DMS 273 treated with DMSO at 0.1 percent for 48 hours (cell line): ENCODE data around the gene CCT6B.
A peak's percentile ranks its signal among the peaks of the same experiment; 100 is the strongest.
"Not testable (repeated sequence)": the region's sequence is repeated elsewhere in the genome, so short reads cannot be mapped to it uniquely, and the experiment has no call there.

Experiments
- DNase-seq: peaks from one replicate; lab custom pipeline; 2025; lab: John Stamatoyannopoulos, UW

CCT6B gene

DNA sequence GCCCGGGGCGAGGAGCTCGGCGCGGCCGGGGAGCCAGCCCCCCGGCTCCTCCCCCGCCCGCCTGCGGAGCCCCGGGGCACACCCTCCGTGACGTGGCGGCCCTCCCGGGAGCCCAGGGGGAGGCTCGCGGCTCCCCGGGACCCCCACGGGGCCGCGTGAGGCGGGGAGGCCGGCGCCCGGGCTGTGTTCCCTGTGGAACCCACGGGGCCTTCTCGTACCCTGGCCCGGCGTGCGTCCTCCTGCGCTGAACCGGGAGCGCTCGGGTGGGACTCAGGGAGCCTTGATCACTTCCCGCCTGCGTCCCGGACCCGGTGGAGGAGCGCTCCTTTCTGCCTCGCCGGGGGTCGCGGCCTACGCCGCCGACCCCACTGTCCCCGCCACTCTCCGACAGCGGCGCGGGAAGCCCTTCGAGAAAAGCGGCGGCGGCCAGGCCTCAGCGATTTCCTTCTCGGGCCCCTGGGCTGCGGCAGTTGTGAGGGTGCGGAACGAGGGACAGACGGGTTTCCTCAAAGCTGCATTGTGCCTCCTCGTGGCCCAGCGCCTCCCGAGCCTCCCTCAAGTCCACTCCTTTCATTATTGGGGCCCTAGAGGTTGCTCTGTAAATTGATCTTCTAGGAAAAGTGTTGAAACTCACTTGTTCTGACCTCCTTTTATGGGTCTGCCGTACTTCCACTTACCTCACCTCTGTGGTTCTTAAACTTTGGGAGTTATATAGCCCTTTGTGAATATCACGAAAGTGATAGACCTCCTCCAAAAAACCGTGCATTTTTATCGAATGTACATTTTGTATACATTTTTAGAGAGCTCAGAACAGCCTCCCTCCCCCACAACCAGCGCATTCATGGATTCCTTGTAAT lies 19.6 kb upstream of the CCT6B start:
- peak; percentile 78 for DNase-seq

- DNase-seq: peak; percentile 82
These were observed 19.1 kb upstream of the CCT6B start, which contains the start of gene LIG3 for GRCh38 chr17:34980353-34980680. LIG3 (plus strand) TSS chr17:34980512; CDS start chr17:34983006, 2,494 bp downstream.

DNA sequence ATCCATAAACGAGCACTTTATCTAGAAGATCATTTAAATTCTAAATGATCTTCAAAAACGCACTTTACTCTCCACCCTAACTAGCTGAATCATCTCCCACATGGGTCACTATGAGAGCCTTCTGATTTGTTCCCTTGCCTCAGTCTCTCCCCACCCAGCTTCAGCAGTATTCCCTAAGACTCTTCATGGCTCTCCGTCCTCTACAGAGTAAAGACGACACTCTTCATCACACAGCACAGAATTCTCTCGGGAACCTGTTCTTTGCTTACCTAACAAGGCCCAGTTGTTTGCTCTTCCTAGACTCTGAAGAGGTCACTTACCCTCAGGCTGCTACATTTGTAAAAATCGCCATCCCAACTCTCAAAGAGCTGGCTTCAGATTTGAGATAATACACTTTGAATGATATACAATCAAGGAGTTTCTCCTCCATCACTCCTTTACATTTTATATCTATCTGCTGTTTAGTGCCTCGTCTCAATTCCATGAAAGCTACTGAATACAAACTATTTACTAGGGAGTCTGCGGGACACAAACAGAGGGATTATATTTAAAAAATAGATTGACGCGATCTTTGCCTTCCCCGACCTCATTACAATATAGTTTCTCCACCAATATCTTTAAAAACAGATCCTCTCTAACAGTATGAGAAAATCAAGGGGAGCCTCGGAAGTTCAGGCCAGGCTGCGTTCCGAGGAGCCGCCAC lies 18.5 kb upstream of the CCT6B start:
- DNase-seq: no peak

GRCh38 chr17:34979153-34979552 lies 17.9 kb upstream of the CCT6B start:
- DNase-seq: no peak

GRCh38 chr17:34974794-34975785 lies 13.8 kb upstream of the CCT6B start:
- DNase-seq: no peak

- no peak for DNase-seq
These were observed 12.9 kb upstream of the CCT6B start for GRCh38 chr17:34974179-34974578.

DNA sequence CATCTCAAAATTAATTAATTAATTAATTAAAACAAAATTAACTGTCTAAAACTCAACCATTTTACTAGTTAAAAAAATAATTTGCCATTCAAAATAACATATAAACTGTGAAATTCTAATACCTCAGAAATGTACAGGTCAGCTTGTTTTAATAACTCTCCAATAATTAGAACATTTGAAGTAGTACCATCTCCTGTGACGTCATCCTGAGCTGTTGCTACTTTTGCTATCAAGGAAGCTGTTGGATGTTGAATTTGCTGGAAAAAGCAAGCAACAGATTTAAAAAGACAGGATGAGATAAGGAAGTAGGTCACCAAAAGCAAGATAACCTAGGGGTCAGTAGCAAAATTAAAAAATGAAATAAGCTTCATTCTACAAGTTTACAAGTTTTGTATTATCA lies 2.8 kb downstream of the CCT6B start:
- DNase-seq: no peak

DNA sequence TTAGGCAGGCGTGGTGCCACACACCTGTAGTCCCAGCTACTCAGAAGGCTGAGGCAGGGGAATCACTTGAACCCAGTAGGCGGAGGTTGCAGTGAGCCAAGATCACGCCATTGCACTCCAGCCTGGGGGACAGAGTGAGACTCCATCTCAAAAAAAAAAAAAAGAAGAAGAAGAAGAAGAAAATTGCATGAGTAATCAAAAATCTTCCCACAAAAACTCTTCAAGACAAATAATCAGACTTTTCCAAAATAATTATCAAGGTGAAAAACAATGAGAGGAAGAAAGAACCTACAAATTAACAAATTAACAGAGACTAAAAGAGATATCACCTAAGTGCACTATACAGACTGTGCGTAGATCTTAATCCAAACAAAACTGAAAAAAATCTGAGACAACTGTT lies 10.5 kb downstream of the CCT6B start:
- DNase-seq: not testable (repeated sequence)

- DNase-seq: no peak
These were observed 31.0 kb downstream of the CCT6B start for GRCh38 chr17:34930283-34930682.

GRCh38 chr17:34926661-34927060 lies 34.6 kb downstream of the CCT6B start:
- DNase-seq: no peak

GRCh38 chr17:34920676-34921075 lies 40.6 kb downstream of the CCT6B start:
- DNase-seq: no peak

DNA sequence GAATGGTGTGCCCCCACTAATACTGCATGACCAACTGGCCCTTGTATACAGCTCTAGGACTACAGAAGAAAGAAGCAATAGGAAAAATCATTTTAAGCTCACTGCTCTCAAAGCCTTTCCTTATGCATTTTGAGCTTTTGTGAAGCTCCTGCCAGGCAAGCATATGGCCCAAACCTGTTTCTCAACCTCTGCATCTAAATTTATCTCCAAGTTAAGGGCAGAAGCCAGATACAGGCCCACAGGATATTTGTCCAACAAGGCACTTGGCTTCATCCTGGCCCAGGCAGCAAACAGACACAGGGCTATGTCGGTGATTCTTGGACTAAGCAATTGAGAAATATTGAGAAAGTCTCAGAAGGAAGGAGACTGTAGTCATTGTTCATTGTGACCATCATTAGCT lies 43.9 kb downstream of the CCT6B start:
- no peak for DNase-seq

DNA sequence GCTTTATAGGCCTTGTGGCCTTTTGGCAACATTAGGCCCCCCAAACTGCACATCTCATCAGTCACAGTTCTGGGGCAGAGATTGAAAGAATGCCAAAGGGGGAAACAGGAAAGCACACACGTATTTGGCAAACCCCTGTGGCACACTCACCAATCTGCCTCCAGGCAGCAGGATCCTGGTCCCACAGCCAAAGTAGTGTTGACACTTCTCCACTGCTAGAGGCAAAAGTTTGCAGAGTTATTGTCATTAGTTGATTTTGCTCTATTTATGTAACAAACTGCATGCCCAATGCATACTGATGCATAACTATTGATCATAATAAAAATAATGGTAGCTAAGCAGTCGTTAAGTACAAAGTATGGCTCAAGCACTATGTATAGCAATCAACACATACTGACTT lies 45.1 kb downstream of the CCT6B start:
- DNase-seq: no peak

- no peak for DNase-seq
These were observed 48.3 kb downstream of the CCT6B start for GRCh38 chr17:34913001-34913400.

GRCh38 chr17:34909040-34909439 lies 52.2 kb downstream of the CCT6B start:
- no peak for DNase-seq

GRCh38 chr17:34902831-34903547 lies 58.3 kb downstream of the CCT6B start:
- DNase-seq: no peak

GRCh38 chr17:34899643-34900291 lies 61.5 kb downstream of the CCT6B start:
- DNase-seq: no peak

- no peak for DNase-seq
These were observed 65.9 kb downstream of the CCT6B start for GRCh38 chr17:34895383-34895782.

- DNase-seq: no peak
These were observed 66.3 kb downstream of the CCT6B start for GRCh38 chr17:34894964-34895363.

GRCh38 chr17:34892461-34893249 lies 68.6 kb downstream of the CCT6B start:
- no peak for DNase-seq
